HEK293 (cell line): Measurements from ENCODE around the gene DCX.

Source experiments
- CTCF ChIA-PET: fragments of 350-600 bp; formaldehyde crosslinking; extraction: SDS; loops from one replicate; lab custom pipeline; 2021; ENCODE audit warnings: antibody characterized with exemption; lab: Yijun Ruan, JAX
- POLR2A ChIA-PET: fragments of 300-600 bp; formaldehyde crosslinking; extraction: SDS; loops from one replicate; lab custom pipeline; 2020; ENCODE audit warnings: antibody characterized with exemption, inconsistent platforms; lab: Yijun Ruan, JAX
- H3K27ac ChIP-seq: fragments of 200-500 bp; sonication (Bioruptor generic); 2 replicates; pipeline ENCODE4 v1.5.1; 2014; ENCODE audit warnings: low read depth, low read length, control low read depth, inconsistent platforms; ENCODE audit errors: extremely low read depth
- H3K36me3 ChIP-seq, 2 experiments: fragments of 200-500 bp in 1 of 2; sonication (Bioruptor generic) in 1 of 2; 1 replicate in 1 of 2; 2 replicates in 1 of 2; pipeline ENCODE4 v1.5.1; 2014 to 2017; ENCODE audit warnings: inconsistent platforms in 2 of 2, low read length in 2 of 2; ENCODE audit not compliant: control insufficient read depth in 2 of 2, insufficient read depth in 1 of 2
- H3K4me1 ChIP-seq: fragments of 200-500 bp; sonication (Bioruptor generic); 2 replicates; pipeline ENCODE4 v1.5.1; 2014; ENCODE audit warnings: mild to moderate bottlenecking, low read length, inconsistent platforms; ENCODE audit not compliant: control insufficient read depth, insufficient read depth
- H3K4me3 ChIP-seq: 2 replicates; pipeline ENCODE4 v1.5.1; 2011; ENCODE audit warnings: low read depth, mild to moderate bottlenecking, control low read depth, low read length, moderate library complexity
- H3K9me3 ChIP-seq: fragments of 200-500 bp; sonication (Bioruptor generic); 2 replicates; pipeline ENCODE4 v1.5.1; 2014; ENCODE audit warnings: low read depth, low read length, inconsistent platforms; ENCODE audit not compliant: control insufficient read depth, insufficient read depth
- BCL6B ChIP-seq: fragments of 450-650 bp; formaldehyde crosslinking; IDR thresholded peaks from 2 replicates; pipeline ENCODE4 v1.5.1; 2017; ENCODE audit warnings: missing biosample characterization, missing genetic modification characterization
- EGR2 ChIP-seq: fragments of 450-650 bp; formaldehyde crosslinking; IDR thresholded peaks from 2 replicates; pipeline ENCODE4 v1.5.1; 2016; ENCODE audit warnings: low read depth, missing biosample characterization, missing genetic modification characterization
- HOXD13 ChIP-seq: sonication (generic); formaldehyde crosslinking; IDR thresholded peaks from 2 replicates; pipeline ENCODE4 v1.8.0; 2022; ENCODE audit warnings: missing genetic modification reagents, borderline replicate concordance
- KLF10 ChIP-seq: fragments of 450-650 bp; IDR thresholded peaks from 2 replicates; pipeline ENCODE4 v1.5.1; 2018; ENCODE audit warnings: missing biosample characterization, mild to moderate bottlenecking, missing genetic modification characterization
- MEIS1 ChIP-seq: sonication (generic); formaldehyde crosslinking; IDR thresholded peaks from 2 replicates; pipeline ENCODE4 v1.8.1; 2022; ENCODE audit warnings: missing genetic modification reagents, mild to moderate bottlenecking, borderline replicate concordance
- MYNN ChIP-seq: fragments of 450-650 bp; formaldehyde crosslinking; IDR thresholded peaks from 2 replicates; pipeline ENCODE4 v1.5.1; 2016; ENCODE audit warnings: missing biosample characterization, missing genetic modification characterization, borderline replicate concordance
- SCRT1 ChIP-seq: fragments of 450-650 bp; formaldehyde crosslinking; IDR thresholded peaks from 2 replicates; pipeline ENCODE4 v1.5.1; 2016; ENCODE audit warnings: missing biosample characterization, missing genetic modification characterization, borderline replicate concordance
- WT1 ChIP-seq: fragments of 450-650 bp; formaldehyde crosslinking; IDR thresholded peaks from 2 replicates; pipeline ENCODE4 v1.5.1; 2016; ENCODE audit warnings: missing biosample characterization, missing genetic modification characterization
- ZFHX2 ChIP-seq: fragments of 450-650 bp; formaldehyde crosslinking; conservative IDR thresholded peaks from 2 replicates; pipeline ENCODE4 v1.5.1; 2016; ENCODE audit warnings: missing biosample characterization, missing genetic modification characterization
- ZNF121 ChIP-seq: fragments of 450-650 bp; formaldehyde crosslinking; IDR thresholded peaks from 2 replicates; pipeline ENCODE4 v1.5.1; 2016; ENCODE audit warnings: missing biosample characterization, missing genetic modification characterization
- ZNF146 ChIP-seq: fragments of 450-650 bp; formaldehyde crosslinking; IDR thresholded peaks from 2 replicates; pipeline ENCODE4 v1.5.1; 2016; ENCODE audit warnings: missing biosample characterization, missing genetic modification characterization
- ZNF18 ChIP-seq: fragments of 450-650 bp; formaldehyde crosslinking; IDR thresholded peaks from 2 replicates; pipeline ENCODE4 v1.5.1; 2016; ENCODE audit warnings: missing biosample characterization, missing genetic modification characterization
- ZNF221 ChIP-seq: fragments of 450-650 bp; formaldehyde crosslinking; IDR thresholded peaks from 2 replicates; pipeline ENCODE4 v1.5.1; 2017; ENCODE audit warnings: missing biosample characterization, missing genetic modification characterization, borderline replicate concordance
- ZNF223 ChIP-seq: fragments of 450-650 bp; formaldehyde crosslinking; IDR thresholded peaks from 2 replicates; pipeline ENCODE4 v1.5.1; 2016; ENCODE audit warnings: missing biosample characterization, missing genetic modification characterization
- ZNF292 ChIP-seq: fragments of 450-650 bp; formaldehyde crosslinking; IDR thresholded peaks from 2 replicates; pipeline ENCODE4 v1.5.1; 2016; ENCODE audit warnings: low read depth, missing biosample characterization, missing genetic modification characterization, borderline replicate concordance
- ZNF404 ChIP-seq: fragments of 450-650 bp; formaldehyde crosslinking; IDR thresholded peaks from 2 replicates; pipeline ENCODE4 v1.5.1; 2017; ENCODE audit warnings: missing biosample characterization, missing genetic modification characterization
- ZNF473 ChIP-seq: fragments of 450-650 bp; formaldehyde crosslinking; IDR thresholded peaks from 2 replicates; pipeline ENCODE4 v1.5.1; 2017; ENCODE audit warnings: missing biosample characterization, missing genetic modification characterization
- ZNF514 ChIP-seq: fragments of 450-650 bp; formaldehyde crosslinking; IDR thresholded peaks from 2 replicates; pipeline ENCODE4 v1.5.1; 2016; ENCODE audit warnings: missing biosample characterization, missing genetic modification characterization
- ZNF664 ChIP-seq: fragments of 450-650 bp; formaldehyde crosslinking; IDR thresholded peaks from 2 replicates; pipeline ENCODE4 v1.5.1; 2016; ENCODE audit warnings: missing biosample characterization, missing genetic modification characterization
- ZNF670 ChIP-seq: fragments of 450-650 bp; formaldehyde crosslinking; IDR thresholded peaks from 2 replicates; pipeline ENCODE4 v1.5.1; 2016; ENCODE audit warnings: missing biosample characterization, missing genetic modification characterization, low read depth
- ZNF707 ChIP-seq: fragments of 450-650 bp; formaldehyde crosslinking; IDR thresholded peaks from 2 replicates; pipeline ENCODE4 v1.5.1; 2016; ENCODE audit warnings: missing biosample characterization, missing genetic modification characterization
- ZNF785 ChIP-seq: fragments of 450-650 bp; formaldehyde crosslinking; IDR thresholded peaks from 2 replicates; pipeline ENCODE4 v1.5.1; 2016; ENCODE audit warnings: missing biosample characterization, missing genetic modification characterization
- ZNF830 ChIP-seq: fragments of 450-650 bp; IDR thresholded peaks from 2 replicates; pipeline ENCODE4 v1.5.0; 2018; ENCODE audit warnings: missing biosample characterization, missing genetic modification characterization, low read depth, mild to moderate bottlenecking, moderate library complexity
- ZSCAN16 ChIP-seq: fragments of 450-650 bp; formaldehyde crosslinking; IDR thresholded peaks from 2 replicates; pipeline ENCODE4 v1.5.1; 2016; ENCODE audit warnings: missing biosample characterization, missing genetic modification characterization

Gene DCX

GRCh38 chrX:111435469-111435868, 23.5 kb upstream of the DCX start:
- TF ChIP-seq SCRT1 (tag by site-specific recombination) (no peak), ZNF18 (no peak), ZNF514 (tag by site-specific recombination) (no peak), ZNF121 (no peak), ZNF473 (tag by site-specific recombination) (no peak), ZNF785 (tag by site-specific recombination) (no peak), ZNF707 (tag by site-specific recombination) (no peak), ZNF292 (tag by site-specific recombination) (no peak), ZSCAN16 (tag by site-specific recombination) (no peak)
- TF ChIP-seq, all 188 proteins: peak for 0
- no peak overlapping the region for H3K4me3 ChIP-seq
- POLR2A ChIA-PET: no interaction called here
- no peaks in the 10 kb centered on the region for H3K9me3 ChIP-seq
- H3K27ac ChIP-seq: no peak overlapping the region
- CTCF ChIA-PET: interaction anchor here (2.3 kb wide), 1 partner anchor 9 kb away, joined by 9 read pairs; no protein-coding TSS in a partner anchor
- no peaks in the 10 kb centered on the region for H3K36me3 ChIP-seq
- H3K4me1 ChIP-seq: no peaks in the 10 kb centered on the region

GRCh38 chrX:111431001-111431400, 19.0 kb upstream of the DCX start:
- no peaks in the 10 kb centered on the region for H3K36me3 ChIP-seq
- ChIA-PET POLR2A (no interaction called here), CTCF (interaction anchor here (0.8 kb wide), 1 partner anchor 14 kb away, joined by 5 read pairs; no protein-coding TSS in a partner anchor)
- no peak overlapping the region for H3K27ac ChIP-seq
- no peaks in the 10 kb centered on the region for H3K4me1 ChIP-seq
- TF ChIP-seq ZNF221 (tag by site-specific recombination): no peak
- H3K4me3 ChIP-seq: no peak overlapping the region
- no peaks in the 10 kb centered on the region for H3K9me3 ChIP-seq

- no peak overlapping the region for H3K4me3 ChIP-seq
- TF ChIP-seq ZNF146 (tag by site-specific recombination): no peak
- no peak for TF ChIP-seq WT1 (tag by site-specific recombination)
- no peak for TF ChIP-seq EGR2 (tag by site-specific recombination)
- no peak for TF ChIP-seq ZNF664
- TF ChIP-seq HOXD13 (CRISPR knock-in tag): no peak
- TF ChIP-seq ZFHX2 (tag by site-specific recombination): no peak
- no peak for TF ChIP-seq ZNF670
- no peak for TF ChIP-seq MEIS1 (CRISPR knock-in tag)
- H3K27ac ChIP-seq: no peak overlapping the region
- H3K9me3 ChIP-seq: no peaks in the 10 kb centered on the region
- ChIA-PET POLR2A (no interaction called here), CTCF (interaction anchor here (2.4 kb wide), 1 partner anchor 34 kb away, joined by 8 read pairs; no protein-coding TSS in a partner anchor)
- H3K4me1 ChIP-seq: no peaks in the 10 kb centered on the region
- no peaks in the 10 kb centered on the region for H3K36me3 ChIP-seq
Measured at GRCh38 chrX:111411557-111411956, 435 bp downstream of the DCX start.

GRCh38 chrX:111410590-111411078, 1.4 kb downstream of the DCX start:
- ChIA-PET CTCF (no interaction called here), POLR2A (no interaction called here)
- Histone ChIP-seq H3K36me3 (no peaks in the 10 kb centered on the region), H3K4me3 (no peak overlapping the region), H3K9me3 (no peaks in the 10 kb centered on the region), H3K27ac (no peak overlapping the region)
- TF ChIP-seq KLF10 (tag by site-specific recombination) (no peak), MYNN (tag by site-specific recombination) (no peak), ZNF830 (tag by site-specific recombination) (no peak), BCL6B (tag by site-specific recombination) (no peak), ZNF473 (tag by site-specific recombination) (no peak), ZNF223 (tag by site-specific recombination) (no peak), ZNF404 (tag by site-specific recombination) (no peak)
- TF ChIP-seq, all 188 proteins: peak for 0
- H3K4me1 ChIP-seq: no peaks in the 10 kb centered on the region
